ENCODE measurements around the gene THOC5. TPM values are rescaled to one million over a fixed set of nuclear protein-coding genes. Genes with fewer than 3 reads are reported as not detected.
A peak's percentile ranks its signal among the peaks of the same experiment; 100 is the strongest.
"Not testable (repeated sequence)": the region's sequence is repeated elsewhere in the genome, so short reads cannot be mapped to it uniquely, and the experiment has no call there.

The THOC5 gene
- 10 to 100 TPM; 16.4 to 27.2 (median 22.0) TPM for polyA plus RNA-seq (ENCODE audit: insufficient read length in 10 of 10)
- long read RNA-seq, donor 1, full-length matches to known transcripts = 7 of 7 reads
- long read RNA-seq, donor 1, partial matches to known transcripts = 0 of 7 reads
- long read RNA-seq, donor 1, other reads (novel, unspliced or antisense) = 0 of 7 reads
- long read RNA-seq, donor 2, full-length matches to known transcripts = 4 of 4 reads
- long read RNA-seq, donor 2, partial matches to known transcripts = 0 of 4 reads
- long read RNA-seq, donor 2, other reads (novel, unspliced or antisense) = 0 of 4 reads
- long read RNA-seq, donor 3 = 0 reads
- long read RNA-seq, donor 4, full-length matches to known transcripts = 1 of 1 reads
- long read RNA-seq, donor 4, partial matches to known transcripts = 0 of 1 reads
- long read RNA-seq, donor 4, other reads (novel, unspliced or antisense) = 0 of 1 reads
- long read RNA-seq, donor 5, full-length matches to known transcripts = 2 of 2 reads
- long read RNA-seq, donor 5, partial matches to known transcripts = 0 of 2 reads
- long read RNA-seq, donor 5, other reads (novel, unspliced or antisense) = 0 of 2 reads
- long read RNA-seq, donor 6 = 0 reads
- long read RNA-seq, donor 7, full-length matches to known transcripts = 2 of 2 reads
- long read RNA-seq, donor 7, partial matches to known transcripts = 0 of 2 reads
- long read RNA-seq, donor 7, other reads (novel, unspliced or antisense) = 0 of 2 reads
- long read RNA-seq, donor 8, full-length matches to known transcripts = 2 of 2 reads
- long read RNA-seq, donor 8, partial matches to known transcripts = 0 of 2 reads
- long read RNA-seq, donor 8, other reads (novel, unspliced or antisense) = 0 of 2 reads
- long read RNA-seq, donor 9 = 0 reads

- DNase-seq = peak; percentile 95 to 98 (median 96)
Observed at GRCh38 chr22:29553351-29554224, at the start of gene THOC5. Gene THOC5 (minus strand): TSS chr22:29553757. CDS start chr22:29549147, 4,610 bp downstream.

GRCh38 chr22:29598684-29599020 is 45.1 kb upstream of the THOC5 start:
- DNase-seq = no peak

DNA sequence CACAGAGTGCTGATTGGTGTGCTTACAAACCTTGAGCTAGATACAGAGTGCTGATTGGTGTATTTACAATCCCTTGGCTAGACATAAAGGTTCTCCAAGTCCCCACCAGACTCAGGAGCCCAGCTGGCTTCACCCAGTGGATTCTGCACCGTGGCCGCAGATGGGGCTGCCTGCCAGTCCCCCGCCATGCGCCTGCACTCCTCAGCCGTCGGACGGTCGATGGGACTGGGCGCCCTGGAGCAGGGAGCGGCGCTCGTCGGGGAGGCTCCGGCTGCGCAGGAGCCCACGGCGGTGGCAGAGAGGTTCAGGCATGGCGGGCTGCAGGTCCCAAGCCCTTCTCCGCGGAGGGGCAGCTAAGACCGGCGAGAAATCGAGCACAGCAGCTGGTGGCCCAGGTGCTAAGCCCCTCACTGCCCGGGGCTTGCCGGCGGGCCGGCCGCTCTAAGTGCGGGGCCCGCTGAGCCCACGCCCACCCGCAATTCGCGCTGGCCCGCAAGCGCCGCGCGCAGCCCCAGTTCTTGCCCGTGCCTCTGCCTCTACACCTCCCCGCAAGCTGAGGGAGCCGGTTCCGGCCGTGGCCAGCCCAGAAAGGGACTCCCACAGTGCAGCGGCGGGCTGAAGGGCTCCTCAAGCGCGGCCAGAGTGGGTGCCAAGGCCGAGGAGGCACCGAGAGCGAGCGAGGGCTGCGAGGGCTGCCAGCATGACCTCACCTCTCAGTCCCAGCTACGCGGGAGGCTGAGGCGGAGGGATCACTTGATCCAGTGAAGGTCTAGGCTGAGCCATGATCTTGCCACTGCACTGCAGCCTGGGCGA is 44.5 kb upstream of the THOC5 start:
- not testable (repeated sequence) for DNase-seq

GRCh38 chr22:29596408-29596807 is 42.9 kb upstream of the THOC5 start:
- DNase-seq = no peak

DNA sequence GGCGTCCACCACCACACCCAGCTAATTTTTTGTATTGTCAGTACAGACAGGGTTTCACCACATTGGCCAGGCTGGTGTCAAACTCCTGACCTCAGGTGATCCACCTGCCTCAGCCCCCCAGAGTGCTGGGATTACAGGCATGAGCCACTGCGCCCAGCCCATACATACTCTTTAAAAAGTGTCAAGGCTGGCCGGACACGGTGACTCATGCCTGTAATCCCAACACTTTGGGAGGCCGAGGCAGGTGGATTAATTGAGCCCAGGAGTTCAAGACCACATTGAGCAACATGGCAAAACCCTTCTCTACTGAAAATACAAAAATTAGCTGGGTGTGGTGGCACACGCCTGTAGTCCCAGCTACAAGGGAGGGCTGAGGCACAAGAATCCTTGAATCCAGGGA is 40.9 kb upstream of the THOC5 start:
- not testable (repeated sequence) for DNase-seq

DNA sequence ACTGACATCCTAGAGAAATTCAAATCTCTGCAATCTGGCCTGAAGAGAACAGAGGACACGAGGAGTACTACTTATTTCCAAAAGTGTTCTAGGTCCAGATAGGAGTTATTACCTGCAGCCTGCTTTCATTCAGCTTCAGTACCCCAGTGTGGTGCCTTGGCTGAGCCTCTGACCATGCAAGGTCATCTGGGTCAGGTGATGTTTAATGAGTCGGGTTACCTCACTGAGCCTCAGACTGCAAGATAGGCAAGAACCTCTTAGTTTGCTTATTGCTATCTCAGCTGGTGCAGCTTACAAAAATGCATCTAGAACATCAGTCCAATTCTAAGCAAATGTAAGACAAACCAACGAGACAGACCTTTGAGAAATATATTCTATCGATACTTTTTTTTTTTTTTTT is 40.4 kb upstream of the THOC5 start:
- no peak for DNase-seq

- DNase-seq = peak in 1 of 3 donors; percentile 35
Observed at GRCh38 chr22:29587938-29588699, 34.6 kb upstream of the THOC5 start.

DNA sequence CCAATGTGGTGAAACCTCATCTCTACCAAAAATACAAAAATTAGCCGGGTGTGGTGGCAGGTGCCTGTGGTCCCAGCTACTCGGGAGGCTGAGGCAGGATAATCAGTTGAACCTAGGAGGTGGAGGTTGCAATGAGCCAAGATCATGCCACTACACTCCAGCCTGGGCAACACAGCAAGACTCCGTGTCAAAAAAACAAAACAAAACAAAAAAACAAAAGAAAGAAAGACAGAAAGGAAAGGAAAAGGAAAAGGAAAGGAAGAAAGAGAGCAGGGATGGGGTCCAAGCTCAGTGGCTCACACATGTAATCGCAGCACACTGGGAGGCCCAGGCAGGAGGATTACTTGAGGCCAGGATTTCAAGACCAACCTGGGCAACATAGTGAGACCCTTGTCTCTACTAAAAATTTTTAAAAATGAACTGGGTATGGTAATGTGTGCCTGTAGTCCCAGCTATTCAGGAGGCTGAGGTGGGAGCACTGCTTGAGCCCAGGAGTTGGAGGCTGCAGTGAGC is 32.7 kb upstream of the THOC5 start:
- DNase-seq = not testable (repeated sequence)

- no peak for DNase-seq
Observed at GRCh38 chr22:29584975-29585374, 31.4 kb upstream of the THOC5 start.

GRCh38 chr22:29581799-29582198 is 28.2 kb upstream of the THOC5 start:
- no peak for DNase-seq

GRCh38 chr22:29580200-29580810 is 26.7 kb upstream of the THOC5 start:
- DNase-seq = no peak

- no peak for DNase-seq
Observed at GRCh38 chr22:29578462-29579200, 25.1 kb upstream of the THOC5 start.

- DNase-seq = no peak
Observed at GRCh38 chr22:29574762-29575450, 21.3 kb upstream of the THOC5 start.

DNA sequence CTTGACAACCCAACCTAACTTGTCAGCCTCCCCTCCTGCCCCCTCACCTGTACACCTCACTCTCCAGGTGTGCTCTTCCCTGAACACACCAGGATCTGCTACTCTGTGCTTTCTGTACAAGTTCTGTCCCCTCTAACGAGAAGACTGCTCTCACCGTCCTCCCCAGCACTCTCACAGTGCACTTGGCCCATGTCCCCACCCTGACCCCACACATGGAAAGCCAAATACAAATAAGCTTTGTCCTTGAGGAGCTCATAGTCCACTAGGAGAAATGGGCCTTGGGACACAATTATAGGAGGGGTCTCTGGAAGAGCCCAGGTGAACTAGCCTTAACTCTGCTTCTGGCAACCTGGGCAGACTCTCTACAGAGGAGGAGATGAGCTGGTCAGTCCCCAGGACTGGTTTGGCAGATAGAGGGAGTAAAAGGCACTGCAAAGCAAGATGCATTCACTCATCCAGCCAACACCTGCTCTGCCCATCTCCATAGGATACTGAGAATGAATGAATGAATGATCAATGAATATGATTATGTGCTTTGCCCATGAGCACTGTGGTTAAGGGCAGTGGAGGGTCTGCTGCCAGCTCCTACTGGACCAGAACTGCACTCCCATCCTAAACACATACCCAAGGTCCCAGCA is 17.5 kb upstream of the THOC5 start:
- no peak for DNase-seq

- DNase-seq = no peak
Observed at GRCh38 chr22:29570456-29570855, 16.9 kb upstream of the THOC5 start.

- no peak for DNase-seq
Observed at GRCh38 chr22:29569011-29569678, 15.6 kb upstream of the THOC5 start.

- DNase-seq = no peak
Observed at GRCh38 chr22:29567338-29567737, 13.8 kb upstream of the THOC5 start.
